Measurements from ENCODE around the gene RARRES2. TPM values are rescaled to one million over a fixed set of nuclear protein-coding genes. Genes with fewer than 3 reads are reported as not detected.

Gene RARRES2
- total and polyA plus RNA-seq, 2 of the 13 experiments (the other 11 are each of a cell fraction or from before 2014, with no cell fraction given), result 134 to 172 TPM

GRCh38 chr7:150368096-150368883, 26.9 kb upstream of the RARRES2 start, which contains the start of gene REPIN1 (continued):
- TF ChIP-seq BCLAF1 (IDR thresholded peaks at IDR 0.05) (no peak), KLF11 (CRISPR knock-in tag; IDR thresholded peaks at IDR 0.05) (no peak), HNRNPK (IDR thresholded peaks at IDR 0.05; ENCODE audit: low read depth, low read length, poor library complexity, severe bottlenecking) (peak; percentile 47), MEF2D (CRISPR knock-in tag; IDR thresholded peaks at IDR 0.05) (no peak; the same call in 1 of the 2 replicates), FIP1L1 (IDR thresholded peaks at IDR 0.05; ENCODE audit: borderline replicate concordance, insufficient read depth, low read depth, low read length) (no peak), IRX3 (CRISPR knock-in tag; IDR thresholded peaks at IDR 0.05; ENCODE audit: borderline replicate concordance, low read depth) (no peak; the same call in 1 of the 2 replicates), BRCA1 (CRISPR knock-in tag; IDR thresholded peaks at IDR 0.05) (no peak; the same call in 1 of the 2 replicates), ZNF746 (CRISPR knock-in tag; IDR thresholded peaks at IDR 0.05) (peak; percentile 20), ZNF672 (CRISPR knock-in tag; IDR thresholded peaks at IDR 0.05) (peak; percentile 49; the same call in 1 of the 2 replicates), GATAD2A (CRISPR knock-in tag; IDR thresholded peaks at IDR 0.05) (peak; percentile 4), HNRNPH1 (optimal IDR thresholded peaks at IDR 0.05; ENCODE audit: low read depth, low read length) (no peak), MLXIP (CRISPR knock-in tag; IDR thresholded peaks at IDR 0.05; ENCODE audit: borderline replicate concordance) (no peak), ZNF775 (CRISPR knock-in tag; IDR thresholded peaks at IDR 0.05; ENCODE audit: borderline replicate concordance) (no peak), KDM1A (CRISPR knock-in tag; IDR thresholded peaks at IDR 0.05) (no peak), ZFP91 (CRISPR knock-in tag; IDR thresholded peaks at IDR 0.05; ENCODE audit: borderline replicate concordance) (peak; percentile 54), KMT2A (CRISPR knock-in tag; IDR thresholded peaks at IDR 0.05) (peak; percentile 68), GPBP1L1 (CRISPR knock-in tag; IDR thresholded peaks at IDR 0.05) (no peak), KLF13 (CRISPR knock-in tag; IDR thresholded peaks at IDR 0.05) (no peak), NFIC (IDR thresholded peaks at IDR 0.05; ENCODE audit: low read length) (peak; percentile 19; the same call in 1 of the 2 replicates), ZIK1 (CRISPR knock-in tag; IDR thresholded peaks at IDR 0.05; ENCODE audit: borderline replicate concordance, low read depth) (no peak), ZNF331 (CRISPR knock-in tag; IDR thresholded peaks at IDR 0.05) (peak; percentile 83), STAG1 (CRISPR knock-in tag; IDR thresholded peaks at IDR 0.05) (0 out of 2 replicates have a peak, but pooled peaks have one; percentile 14)

Data from HepG2 (cell line).